Gastroesophageal sphincter (tissue), 3 donors: ENCODE data around the gene CHST9.

Source experiments
- CTCF ChIP-seq, 4 experiments: fragments of 200-600 bp in 2 of 4; fragments of 450-650 bp in 2 of 4; sonication (generic) in 1 of 4; IDR thresholded peaks; one replicate each; pipeline ENCODE4 v1.5.1; 2017 to 2019; ENCODE audit warnings: antibody characterized with exemption in 4 of 4, mild to moderate bottlenecking in 2 of 4, moderate library complexity in 2 of 4
- POLR2A ChIP-seq, 2 donors: fragments of 450-650 bp; IDR thresholded peaks; one replicate each; pipeline ENCODE4 v1.6.1; 2017; ENCODE audit warnings: antibody characterized with exemption in 2 of 2, mild to moderate bottlenecking in 2 of 2, moderate library complexity in 1 of 2

GRCh38 chr18:27114842-27115241 lies 70.3 kb downstream of the CHST9 start:
- no peak for TF ChIP-seq POLR2A (IDR thresholded peaks at IDR 0.05)
- no peak for TF ChIP-seq CTCF (IDR thresholded peaks at IDR 0.05)
